ENCODE measurements around the gene PTP4A2.

DNA sequence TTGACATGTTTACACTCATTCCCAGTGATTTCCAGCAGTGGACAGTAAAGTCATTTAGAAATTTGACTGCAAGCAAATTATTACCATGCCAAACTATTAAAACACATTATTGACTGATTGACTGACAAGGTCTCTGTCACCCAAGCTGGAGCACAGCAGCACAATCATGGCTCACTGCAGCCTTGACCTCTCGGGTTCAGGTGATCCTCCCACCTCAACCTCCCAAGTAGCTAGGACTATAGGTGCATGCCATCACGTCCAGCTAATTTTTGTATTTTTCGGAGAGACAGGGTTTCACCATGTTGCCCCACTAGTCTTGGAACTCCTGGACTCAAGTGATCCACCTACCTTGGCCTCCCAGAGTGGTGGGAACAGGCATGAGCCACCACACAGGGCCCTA is 24.2 kb downstream of the PTP4A2 start:
- TF ChIP-seq PAX5 (IDR thresholded peaks at IDR 0.05; ENCODE audit: borderline replicate concordance, low read depth, low read length) = no peak
- TF ChIP-seq EZH2 (IDR thresholded peaks at IDR 0.05; ENCODE audit: borderline replicate concordance, control insufficient read depth, low read depth, low read length) = no peak
- TF ChIP-seq MEF2A (IDR thresholded peaks at IDR 0.05; ENCODE audit: insufficient read depth, low read depth, low read length) = no peak
- no peak for TF ChIP-seq CBX5 (IDR thresholded peaks at IDR 0.05; ENCODE audit: low read depth)
- TF ChIP-seq GATAD2B (conservative IDR thresholded peaks at IDR 0.05; ENCODE audit: low read depth) = no peak
- no peak for TF ChIP-seq JUND (IDR thresholded peaks at IDR 0.05; ENCODE audit: low read depth, low read length)
- no peak for TF ChIP-seq EP300 (IDR thresholded peaks at IDR 0.05; ENCODE audit: borderline replicate concordance in 1 of 2, control insufficient read depth in 1 of 2, low read depth in 2 of 2, low read length in 2 of 2)
- TF ChIP-seq POLR2A (IDR thresholded peaks at IDR 0.05; ENCODE audit: low read depth, low read length) = no peak
- TF ChIP-seq, protein P1, sequence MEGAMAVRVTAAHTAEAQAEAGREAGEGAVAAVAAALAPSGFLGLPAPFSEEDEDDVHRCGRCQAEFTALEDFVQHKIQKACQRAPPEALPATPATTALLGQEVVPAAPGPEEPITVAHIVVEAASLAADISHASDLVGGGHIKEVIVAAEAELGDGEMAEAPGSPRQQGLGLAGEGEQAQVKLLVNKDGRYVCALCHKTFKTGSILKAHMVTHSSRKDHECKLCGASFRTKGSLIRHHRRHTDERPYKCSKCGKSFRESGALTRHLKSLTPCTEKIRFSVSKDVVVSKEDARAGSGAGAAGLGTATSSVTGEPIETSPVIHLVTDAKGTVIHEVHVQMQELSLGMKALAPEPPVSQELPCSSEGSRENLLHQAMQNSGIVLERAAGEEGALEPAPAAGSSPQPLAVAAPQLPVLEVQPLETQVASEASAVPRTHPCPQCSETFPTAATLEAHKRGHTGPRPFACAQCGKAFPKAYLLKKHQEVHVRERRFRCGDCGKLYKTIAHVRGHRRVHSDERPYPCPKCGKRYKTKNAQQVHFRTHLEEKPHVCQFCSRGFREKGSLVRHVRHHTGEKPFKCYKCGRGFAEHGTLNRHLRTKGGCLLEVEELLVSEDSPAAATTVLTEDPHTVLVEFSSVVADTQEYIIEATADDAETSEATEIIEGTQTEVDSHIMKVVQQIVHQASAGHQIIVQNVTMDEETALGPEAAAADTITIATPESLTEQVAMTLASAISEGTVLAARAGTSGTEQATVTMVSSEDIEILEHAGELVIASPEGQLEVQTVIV (IDR thresholded peaks at IDR 0.05; ENCODE audit: borderline replicate concordance, partially characterized antibody) = no peak
- TF ChIP-seq, protein P2, sequence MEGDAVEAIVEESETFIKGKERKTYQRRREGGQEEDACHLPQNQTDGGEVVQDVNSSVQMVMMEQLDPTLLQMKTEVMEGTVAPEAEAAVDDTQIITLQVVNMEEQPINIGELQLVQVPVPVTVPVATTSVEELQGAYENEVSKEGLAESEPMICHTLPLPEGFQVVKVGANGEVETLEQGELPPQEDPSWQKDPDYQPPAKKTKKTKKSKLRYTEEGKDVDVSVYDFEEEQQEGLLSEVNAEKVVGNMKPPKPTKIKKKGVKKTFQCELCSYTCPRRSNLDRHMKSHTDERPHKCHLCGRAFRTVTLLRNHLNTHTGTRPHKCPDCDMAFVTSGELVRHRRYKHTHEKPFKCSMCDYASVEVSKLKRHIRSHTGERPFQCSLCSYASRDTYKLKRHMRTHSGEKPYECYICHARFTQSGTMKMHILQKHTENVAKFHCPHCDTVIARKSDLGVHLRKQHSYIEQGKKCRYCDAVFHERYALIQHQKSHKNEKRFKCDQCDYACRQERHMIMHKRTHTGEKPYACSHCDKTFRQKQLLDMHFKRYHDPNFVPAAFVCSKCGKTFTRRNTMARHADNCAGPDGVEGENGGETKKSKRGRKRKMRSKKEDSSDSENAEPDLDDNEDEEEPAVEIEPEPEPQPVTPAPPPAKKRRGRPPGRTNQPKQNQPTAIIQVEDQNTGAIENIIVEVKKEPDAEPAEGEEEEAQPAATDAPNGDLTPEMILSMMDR (IDR thresholded peaks at IDR 0.05 in 2 of 3, conservative IDR thresholded peaks at IDR 0.05 in 1 of 3; ENCODE audit: control insufficient read depth in 2 of 3, extremely low read depth in 1 of 3, insufficient read depth in 1 of 3, low read depth in 3 of 3, low read length in 3 of 3) = no peak

All from GM12878 (cell line).